H1 (cell line): ENCODE results near the gene TSHZ2. TPM values are rescaled to one million over a fixed set of nuclear protein-coding genes. Genes with fewer than 3 reads are reported as not detected.

ENCODE experiments used
- CTCF ChIA-PET: fragments of 300-600 bp; sonication (Branson Sonifier 250); formaldehyde crosslinking; loops from one replicate; lab custom pipeline; 2021; ENCODE audit not compliant: partially characterized antibody; lab: Charles Lee
- POLR2A ChIA-PET: fragments of 300-600 bp; sonication (Branson Sonifier 250); formaldehyde crosslinking; loops from one replicate; lab custom pipeline; 2021; ENCODE audit warnings: inconsistent platforms; ENCODE audit not compliant: partially characterized antibody; lab: Charles Lee
- DNase-seq, 2 experiments: peaks; one replicate each; pipeline versions ENCODE4 v3.0.0 to v3.0.0-alpha.2; 2010 to 2022; ENCODE audit warnings: low spot score in 2 of 2, low read depth in 1 of 2, mixed read lengths in 1 of 2
- FAIRE-seq: peaks from 2 replicates; lab custom pipeline; 2011; peaks lifted over from hg19 to GRCh38; lab: Jason Lieb, UNC
- H2AFZ ChIP-seq: 2 replicates; pipeline ENCODE4 v1.8.1; 2012; ENCODE audit warnings: low read length, inconsistent platforms
- H2AK5ac ChIP-seq: 2 replicates; pipeline ENCODE4 v1.6.1; 2013; ENCODE audit warnings: low read depth, low read length
- H2BK120ac ChIP-seq: replicated peaks from 2 replicates; pipeline ENCODE3; 2013; ENCODE audit warnings: low read depth, low read length, inconsistent platforms
- H2BK12ac ChIP-seq: 2 replicates; pipeline ENCODE4 v1.6.1; 2013; ENCODE audit warnings: low read depth, low read length
- H2BK15ac ChIP-seq: 2 replicates; pipeline ENCODE4 v1.6.1; 2013; ENCODE audit warnings: low read length
- H2BK20ac ChIP-seq: 2 replicates; pipeline ENCODE4 v1.6.1; 2013; ENCODE audit warnings: low read length
- H2BK5ac ChIP-seq: 2 replicates; pipeline ENCODE4 v1.6.1; 2013; ENCODE audit warnings: low read depth, low read length
- H3K14ac ChIP-seq: 2 replicates; pipeline ENCODE4 v1.6.1; 2013; ENCODE audit warnings: inconsistent platforms; ENCODE audit not compliant: insufficient read length
- H3K18ac ChIP-seq: 2 replicates; pipeline ENCODE4 v1.6.1; 2013; ENCODE audit warnings: low read length; ENCODE audit errors: extremely low read depth
- H3K23ac ChIP-seq: 2 replicates; pipeline ENCODE4 v1.6.1; 2013; ENCODE audit warnings: inconsistent platforms; ENCODE audit not compliant: insufficient read length
- H3K23me2 ChIP-seq: 2 replicates; pipeline ENCODE4 v1.6.1; 2013; ENCODE audit warnings: low read depth, low read length
- H3K27ac ChIP-seq: 2 replicates; pipeline ENCODE4 v1.6.1; 2011; ENCODE audit warnings: low read depth, low read length, inconsistent platforms
- H3K27me3 ChIP-seq, 4 experiments: replicated peaks in 1 of 4; 1 replicate in 1 of 4; 2 replicates in 3 of 4; pipeline versions ENCODE4 v1.6.1 to v1.8.1; 2011 to 2013; ENCODE audit warnings: low read length in 3 of 4, mild to moderate bottlenecking in 3 of 4, inconsistent platforms in 2 of 4, mixed read lengths in 2 of 4, moderate library complexity in 1 of 4; ENCODE audit not compliant: control insufficient read depth in 3 of 4, insufficient read depth in 3 of 4; ENCODE audit errors: extremely low read depth in 1 of 4
- H3K36me3 ChIP-seq, 4 experiments: 2 replicates each; pipeline versions ENCODE4 v1.6.1 to v1.8.1; 2011 to 2013; ENCODE audit warnings: mild to moderate bottlenecking in 4 of 4, low read length in 3 of 4, moderate library complexity in 2 of 4, control low read depth in 1 of 4, inconsistent platforms in 1 of 4; ENCODE audit not compliant: insufficient read depth in 4 of 4, control insufficient read depth in 2 of 4
- H3K4ac ChIP-seq: replicated peaks from 2 replicates; pipeline ENCODE3; 2013; ENCODE audit warnings: low read length, low read depth, mixed read lengths, inconsistent platforms; ENCODE audit not compliant: insufficient read length
- H3K4me1 ChIP-seq, 4 experiments: replicated peaks in 1 of 4; 1 replicate in 1 of 4; 2 replicates in 3 of 4; pipeline versions ENCODE4 v1.6.1 to v1.8.1; 2011 to 2013; ENCODE audit warnings: low read length in 3 of 4, inconsistent platforms in 2 of 4, mixed read lengths in 1 of 4; ENCODE audit not compliant: insufficient read depth in 4 of 4, control insufficient read depth in 3 of 4
- H3K4me2 ChIP-seq, 2 experiments: 2 replicates each; pipeline versions ENCODE4 v1.6.1 to v1.8.1; 2011 to 2013; ENCODE audit warnings: low read depth in 2 of 2, low read length in 2 of 2, control low read depth in 1 of 2, inconsistent platforms in 1 of 2, mild to moderate bottlenecking in 1 of 2; ENCODE audit not compliant: insufficient read depth in 1 of 2
- H3K4me3 ChIP-seq, 4 experiments: fragments of 200-600, 300-600 bp in 1 of 4; sonication (generic), shearing (Covaris generic), sonication (Bioruptor Twin) in 1 of 4; 2 replicates each; pipeline versions ENCODE4 v1.5.1 to v1.8.1; 2011 to 2016; ENCODE audit warnings: low read length in 4 of 4, low read depth in 3 of 4, control low read depth in 2 of 4, inconsistent platforms in 2 of 4, mild to moderate bottlenecking in 2 of 4, mixed read lengths in 1 of 4, moderate library complexity in 1 of 4; ENCODE audit not compliant: insufficient read depth in 2 of 4; ENCODE audit errors: extremely low read depth in 1 of 4
- H3K56ac ChIP-seq: replicated peaks from 2 replicates; pipeline ENCODE3; 2013; ENCODE audit warnings: low read depth, mild to moderate bottlenecking, mixed read lengths, low read length, inconsistent platforms; ENCODE audit not compliant: insufficient read length
- H3K79me1 ChIP-seq: 2 replicates; pipeline ENCODE4 v1.6.1; 2013; ENCODE audit warnings: low read depth, low read length, control low read depth
- H3K79me2 ChIP-seq, 2 experiments: 2 replicates each; pipeline versions ENCODE4 v1.6.1 to v1.8.1; 2012 to 2013; ENCODE audit warnings: low read length in 2 of 2, mild to moderate bottlenecking in 2 of 2, inconsistent platforms in 1 of 2; ENCODE audit not compliant: insufficient read depth in 2 of 2, control insufficient read depth in 1 of 2
- H3K9ac ChIP-seq, 4 experiments: replicated peaks in 1 of 4; 1 replicate in 1 of 4; 2 replicates in 3 of 4; pipeline versions ENCODE4 v1.6.1 to v1.8.1; 2011 to 2013; ENCODE audit warnings: low read depth in 3 of 4, low read length in 3 of 4, control low read depth in 2 of 4, mild to moderate bottlenecking in 2 of 4, moderate library complexity in 2 of 4, inconsistent platforms in 1 of 4; ENCODE audit errors: extremely low read depth in 1 of 4
- H3K9me3 ChIP-seq, 2 experiments: 2 replicates each; pipeline versions ENCODE4 v1.6.1 to v1.8.1; 2012 to 2013; ENCODE audit warnings: mild to moderate bottlenecking in 2 of 2, moderate library complexity in 2 of 2, control low read depth in 1 of 2, inconsistent platforms in 1 of 2, low read depth in 1 of 2, low read length in 1 of 2, mixed read lengths in 1 of 2; ENCODE audit not compliant: insufficient read depth in 2 of 2
- H4K20me1 ChIP-seq, 2 experiments: replicated peaks in 1 of 2; 2 replicates each; pipeline versions ENCODE3 to v1.8.1; 2011 to 2013; ENCODE audit warnings: inconsistent platforms in 2 of 2, low read length in 2 of 2, mild to moderate bottlenecking in 1 of 2; ENCODE audit not compliant: insufficient read depth in 2 of 2, control insufficient read depth in 1 of 2
- H4K5ac ChIP-seq: 2 replicates; pipeline ENCODE4 v1.6.1; 2013; ENCODE audit warnings: low read length, low read depth, mixed read lengths, inconsistent platforms; ENCODE audit not compliant: insufficient read length
- H4K8ac ChIP-seq: 2 replicates; pipeline ENCODE4 v1.8.0; 2013; ENCODE audit warnings: mild to moderate bottlenecking, moderate library complexity, low read length, inconsistent platforms; ENCODE audit not compliant: insufficient read depth; ENCODE audit errors: extremely low read depth
- H4K91ac ChIP-seq: replicated peaks from 2 replicates; pipeline ENCODE3; 2013; ENCODE audit warnings: low read length, mixed read lengths, inconsistent platforms; ENCODE audit not compliant: insufficient read length
- BACH1 ChIP-seq: IDR thresholded peaks from 2 replicates; pipeline ENCODE4 v1.6.1; 2012; ENCODE audit warnings: low read length, improper control_type of control experiment
- E2F6 ChIP-seq: IDR thresholded peaks from 2 replicates; pipeline ENCODE4 v1.6.1; 2012; ENCODE audit warnings: inconsistent platforms
- GABPA ChIP-seq: IDR thresholded peaks from 2 replicates; pipeline ENCODE4 v1.6.1; 2011; ENCODE audit warnings: mild to moderate bottlenecking, low read length, moderate library complexity, borderline replicate concordance; ENCODE audit not compliant: insufficient read depth
- JUN ChIP-seq: IDR thresholded peaks from 2 replicates; pipeline ENCODE4 v1.6.1; 2011; ENCODE audit warnings: low read depth, mild to moderate bottlenecking, improper control_type of control experiment, low read length
- JUND ChIP-seq: IDR thresholded peaks from 2 replicates; pipeline ENCODE4 v1.6.1; 2011; ENCODE audit warnings: mild to moderate bottlenecking, improper control_type of control experiment, low read length
- KDM1A ChIP-seq: fragments of 200-600, 300-600 bp; sonication (generic); IDR thresholded peaks from 2 replicates; pipeline ENCODE4 v1.7.1; 2016; ENCODE audit warnings: mild to moderate bottlenecking, low read length, borderline replicate concordance
- KDM5A ChIP-seq: fragments of 200-600 bp; IDR thresholded peaks from 2 replicates; pipeline ENCODE4 v1.7.1; 2012; ENCODE audit warnings: mild to moderate bottlenecking, low read length, inconsistent platforms, mixed read lengths
- MAX ChIP-seq: IDR thresholded peaks from 2 replicates; pipeline ENCODE4 v1.6.1; 2012; ENCODE audit warnings: inconsistent platforms
- POLR2AphosphoS5 ChIP-seq: IDR thresholded peaks from 2 replicates; pipeline ENCODE4 v1.6.1; 2011; ENCODE audit warnings: low read depth, low read length
- RFX5 ChIP-seq: IDR thresholded peaks from 2 replicates; pipeline ENCODE4 v1.6.1; 2011; ENCODE audit warnings: low read depth, low read length, improper control_type of control experiment, borderline replicate concordance
- SP1 ChIP-seq: IDR thresholded peaks from 2 replicates; pipeline ENCODE4 v1.6.1; 2011; ENCODE audit warnings: low read depth, low read length
- SP4 ChIP-seq: IDR thresholded peaks from 2 replicates; pipeline ENCODE4 v1.6.1; 2012; ENCODE audit warnings: low read length, inconsistent platforms
- TAF1 ChIP-seq: IDR thresholded peaks from 2 replicates; pipeline ENCODE4 v1.6.1; 2011; ENCODE audit warnings: mild to moderate bottlenecking, low read depth, low read length
- TBP ChIP-seq: IDR thresholded peaks from 2 replicates; pipeline ENCODE4 v1.6.1; 2011; ENCODE audit warnings: low read depth, low read length, improper control_type of control experiment
- TCF12 ChIP-seq: IDR thresholded peaks from 2 replicates; pipeline ENCODE4 v1.6.1; 2011; ENCODE audit warnings: low read depth, mild to moderate bottlenecking, low read length
- YY1 ChIP-seq: IDR thresholded peaks from 2 replicates; pipeline ENCODE4 v1.6.1; 2011; ENCODE audit warnings: low read depth, mild to moderate bottlenecking, low read length
- WGBS, 2 experiments: shearing (Covaris generic) in 1 of 2; methylation state at CpG; one replicate each; pipeline versions ENCODE4 v1.1.6 to v1.1.7; 2013 to 2015; ENCODE audit warnings: low lambda C conversion rate in 2 of 2, mixed read lengths in 2 of 2, inconsistent platforms in 1 of 2, low coverage in 1 of 2, missing lambda C conversion rate in 1 of 2; ENCODE audit not compliant: insufficient replicate concordance in 2 of 2, insufficient coverage in 1 of 2, insufficient read length in 1 of 2; ENCODE audit errors: extremely low coverage in 1 of 2, missing lambda C conversion rate in 1 of 2; 5-methylcytosine and 5-hydroxymethylcytosine counted together
- polyA plus RNA-seq, 7 experiments: library from polyadenylated mRNA; depleted of rRNA in 3 of 7; stranded (reverse) in 5 of 7; unstranded in 2 of 7; fragments of >200 nt in 5 of 7; fragments of 200-250 nt in 2 of 7; gene quantifications; 1 replicate in 5 of 7; 2 replicates in 1 of 7; 4 replicates in 1 of 7; pipeline versions ENCODE4 v1.2.1 to v1.2.3, GENCODE V29; 2011 to 2013; ENCODE audit warnings: missing spikeins in 2 of 7, mixed read lengths in 2 of 7
- total RNA-seq: library from RNA; stranded (reverse); fragmentation: NEBNext Ultra II Directional; extraction: Animal tissue kit (Norgen Biotek cat#: 25700); gene quantifications from 2 replicates; pipeline ENCODE4 v1.2.1, GENCODE V29; 2021

The TSHZ2 gene
- total and polyA plus RNA-seq, 2 of the 8 experiments (the other 6 are each of a cell fraction or from before 2014, with no cell fraction given) = 0.14 to 0.30 TPM

- 89% methylated on average over 3 of the region's 3 CpGs; no CpG with 5 or more reads in 1 of the 2 experiments for WGBS, 2 experiments
- Histone ChIP-seq H4K20me1 (no peaks in the 10 kb centered on the region), H3K56ac (no peak overlapping the region), H2BK5ac (no peak overlapping the region), H2BK12ac (no peak overlapping the region), H3K79me2 (no peaks in the 10 kb centered on the region), H3K36me3 (no peaks in the 10 kb centered on the region), H2AK5ac (no peak overlapping the region), H3K79me1 (no peaks in the 10 kb centered on the region), H3K9ac (no peak overlapping the region), H3K9me3 (no peaks in the 10 kb centered on the region), H4K91ac (no peak overlapping the region), H3K4me1 (no peaks in the 10 kb centered on the region), H3K14ac (no peak overlapping the region), H2BK15ac (no peak overlapping the region), H2BK20ac (no peak overlapping the region), H2BK120ac (no peak overlapping the region), H3K23ac (no peak overlapping the region), H3K18ac (no peak overlapping the region), H4K8ac (no peak overlapping the region), H4K5ac (no peak overlapping the region), H3K27me3 (no peaks in the 10 kb centered on the region; a peak in 2 of 7 replicates), H3K27ac (no peak overlapping the region), H3K4ac (no peak overlapping the region), H3K4me3 (no peak overlapping the region), H3K23me2 (0 out of 2 replicates have a peak, but pooled peaks cover 2% of the 10 kb centered on the region), H2AFZ (no peak overlapping the region), H3K4me2 (no peak overlapping the region)
- POLR2A ChIA-PET = no interaction called here
- FAIRE-seq = no peak
- no peak for DNase-seq
- TF ChIP-seq JUN (no peak), JUND (no peak), YY1 (no peak), KDM1A (no peak), SP1 (no peak), E2F6 (no peak), TBP (no peak), BACH1 (no peak), TAF1 (no peak), SP4 (no peak), KDM5A (no peak), POLR2AphosphoS5 (no peak), TCF12 (no peak), MAX (no peak), GABPA (no peak), RFX5 (no peak)
- CTCF ChIA-PET = interaction anchor here (0.6 to 1.9 kb wide), 4 partner anchors 10 to 169 kb away, joined by 3 to 6 read pairs (median 4); no protein-coding TSS in a partner anchor
Measured at GRCh38 chr20:53148771-53149147, 176.6 kb downstream of the TSHZ2 start.
